ES-I3 (cell line): ENCODE measurements around the gene TINAG.

Experiments used
- H3K36me3 ChIP-seq: 2 replicates; pipeline ENCODE4 v1.6.1; 2013; ENCODE audit warnings: mild to moderate bottlenecking, low read length, control low read depth, moderate library complexity; ENCODE audit not compliant: insufficient read depth
- H3K4me1 ChIP-seq: 2 replicates; pipeline ENCODE4 v1.6.1; 2013; ENCODE audit warnings: mild to moderate bottlenecking, control low read depth, low read length; ENCODE audit not compliant: insufficient read depth
- H3K9ac ChIP-seq: 2 replicates; pipeline ENCODE4 v1.6.1; 2013; ENCODE audit warnings: low read depth, mild to moderate bottlenecking, low read length, moderate library complexity
- H3K9me3 ChIP-seq: 2 replicates; pipeline ENCODE4 v1.6.1; 2013; ENCODE audit warnings: mild to moderate bottlenecking, low read length, moderate library complexity; ENCODE audit not compliant: control insufficient read depth, insufficient read depth

Gene TINAG, protein sequence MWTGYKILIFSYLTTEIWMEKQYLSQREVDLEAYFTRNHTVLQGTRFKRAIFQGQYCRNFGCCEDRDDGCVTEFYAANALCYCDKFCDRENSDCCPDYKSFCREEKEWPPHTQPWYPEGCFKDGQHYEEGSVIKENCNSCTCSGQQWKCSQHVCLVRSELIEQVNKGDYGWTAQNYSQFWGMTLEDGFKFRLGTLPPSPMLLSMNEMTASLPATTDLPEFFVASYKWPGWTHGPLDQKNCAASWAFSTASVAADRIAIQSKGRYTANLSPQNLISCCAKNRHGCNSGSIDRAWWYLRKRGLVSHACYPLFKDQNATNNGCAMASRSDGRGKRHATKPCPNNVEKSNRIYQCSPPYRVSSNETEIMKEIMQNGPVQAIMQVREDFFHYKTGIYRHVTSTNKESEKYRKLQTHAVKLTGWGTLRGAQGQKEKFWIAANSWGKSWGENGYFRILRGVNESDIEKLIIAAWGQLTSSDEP

DNA sequence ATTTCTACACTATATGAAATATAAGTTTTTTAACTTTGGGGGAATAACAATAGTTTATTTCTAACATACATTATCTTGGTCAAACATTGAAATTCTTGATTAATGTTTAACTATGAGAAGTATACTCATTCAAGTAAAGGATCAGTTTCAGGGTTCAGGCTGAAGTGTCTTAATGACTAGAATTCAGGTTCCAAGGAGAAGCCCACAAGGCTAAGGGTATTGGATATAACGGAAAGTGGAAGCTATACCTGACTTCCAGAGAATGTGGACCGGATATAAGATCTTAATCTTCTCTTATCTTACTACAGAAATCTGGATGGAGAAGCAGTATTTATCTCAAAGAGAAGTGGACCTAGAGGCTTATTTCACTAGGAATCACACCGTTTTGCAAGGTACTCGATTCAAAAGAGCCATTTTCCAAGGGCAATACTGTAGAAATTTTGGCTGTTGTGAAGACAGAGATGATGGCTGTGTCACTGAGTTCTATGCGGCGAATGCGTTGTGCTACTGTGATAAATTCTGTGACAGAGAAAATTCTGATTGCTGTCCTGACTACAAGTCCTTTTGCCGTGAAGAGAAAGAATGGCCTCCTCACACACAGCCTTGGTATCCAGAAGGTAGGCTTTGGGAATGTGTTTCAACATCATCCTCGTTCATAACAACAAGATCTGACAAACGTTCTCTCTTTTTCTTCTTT is at the start of gene TINAG:
TINAG (plus strand) TSS at position 153 of the 697 bp plus-strand sequence; CDS start at position 263, 110 bp downstream.
- H3K4me1 ChIP-seq: no peaks in the 10 kb centered on the region
- H3K36me3 ChIP-seq: no peaks in the 10 kb centered on the region
- H3K9ac ChIP-seq: no peak within 1 kb of the TSS
- no peaks in the 10 kb centered on the region for H3K9me3 ChIP-seq

DNA sequence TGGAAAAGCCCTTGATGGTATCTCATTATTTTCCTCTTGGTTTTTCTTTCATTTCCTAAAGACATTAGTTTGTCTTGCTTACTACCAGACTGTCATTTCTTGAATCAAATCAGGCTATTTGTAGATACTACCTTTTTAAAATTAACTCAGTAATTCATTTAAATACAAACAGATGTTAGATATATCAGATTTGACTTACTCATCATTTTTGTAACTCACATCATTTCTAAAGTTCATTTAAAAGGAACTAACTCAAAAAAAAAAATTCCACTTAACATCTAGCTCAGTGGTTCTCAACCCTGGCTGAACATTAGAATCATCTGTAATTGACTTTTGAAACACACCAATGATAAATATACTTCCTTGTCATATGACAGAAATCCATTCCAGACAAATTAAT is 48.2 kb upstream of the TINAG start:
- H3K4me1 ChIP-seq: peaks cover 8% of the 10 kb centered on the region
- H3K9me3 ChIP-seq: no peaks in the 10 kb centered on the region
- no peak overlapping the region for H3K9ac ChIP-seq
- no peaks in the 10 kb centered on the region for H3K36me3 ChIP-seq

DNA sequence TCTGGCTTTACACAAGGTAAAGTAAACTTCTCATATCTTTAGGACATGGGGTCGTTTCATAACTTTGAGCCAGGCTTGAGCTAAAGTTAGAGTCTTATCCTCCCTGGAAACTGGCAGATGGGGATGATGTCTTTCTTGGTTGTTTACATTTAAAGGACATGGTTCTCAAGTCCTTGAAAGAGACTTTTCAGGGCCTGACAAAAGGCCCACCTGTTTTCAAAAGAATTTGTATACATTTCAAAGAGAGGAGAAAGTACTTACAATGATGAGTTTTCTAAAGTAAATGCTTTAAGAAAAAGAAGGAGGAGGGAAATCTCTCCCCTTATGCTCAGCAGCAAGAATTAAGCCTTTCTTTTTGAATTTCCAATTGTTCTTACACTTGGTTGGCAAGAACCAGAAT is 45.7 kb upstream of the TINAG start:
- peaks cover 8% of the 10 kb centered on the region for H3K4me1 ChIP-seq
- H3K9me3 ChIP-seq: no peaks in the 10 kb centered on the region
- H3K36me3 ChIP-seq: no peaks in the 10 kb centered on the region
- no peak overlapping the region for H3K9ac ChIP-seq

DNA sequence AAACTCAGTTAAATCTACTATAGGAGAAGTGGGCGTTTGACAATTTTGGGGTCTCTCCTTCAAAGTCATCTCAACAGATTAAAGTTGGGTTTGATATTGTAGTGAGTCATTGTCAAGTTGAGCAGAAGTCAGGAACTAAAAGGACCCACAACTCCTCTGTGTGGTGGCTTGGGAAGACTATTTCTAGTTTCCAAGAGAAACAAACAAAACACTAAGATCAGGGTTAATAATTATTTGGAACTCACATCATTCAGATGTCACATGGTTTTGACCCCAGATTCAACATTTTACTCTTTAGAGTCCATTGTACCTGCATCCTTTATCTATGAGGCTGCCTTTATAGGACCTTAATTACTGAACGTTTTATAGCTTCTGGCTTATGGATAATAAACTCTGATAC is 45.3 kb upstream of the TINAG start:
- no peaks in the 10 kb centered on the region for H3K9me3 ChIP-seq
- peaks cover 8% of the 10 kb centered on the region for H3K4me1 ChIP-seq
- no peaks in the 10 kb centered on the region for H3K36me3 ChIP-seq
- no peak overlapping the region for H3K9ac ChIP-seq

DNA sequence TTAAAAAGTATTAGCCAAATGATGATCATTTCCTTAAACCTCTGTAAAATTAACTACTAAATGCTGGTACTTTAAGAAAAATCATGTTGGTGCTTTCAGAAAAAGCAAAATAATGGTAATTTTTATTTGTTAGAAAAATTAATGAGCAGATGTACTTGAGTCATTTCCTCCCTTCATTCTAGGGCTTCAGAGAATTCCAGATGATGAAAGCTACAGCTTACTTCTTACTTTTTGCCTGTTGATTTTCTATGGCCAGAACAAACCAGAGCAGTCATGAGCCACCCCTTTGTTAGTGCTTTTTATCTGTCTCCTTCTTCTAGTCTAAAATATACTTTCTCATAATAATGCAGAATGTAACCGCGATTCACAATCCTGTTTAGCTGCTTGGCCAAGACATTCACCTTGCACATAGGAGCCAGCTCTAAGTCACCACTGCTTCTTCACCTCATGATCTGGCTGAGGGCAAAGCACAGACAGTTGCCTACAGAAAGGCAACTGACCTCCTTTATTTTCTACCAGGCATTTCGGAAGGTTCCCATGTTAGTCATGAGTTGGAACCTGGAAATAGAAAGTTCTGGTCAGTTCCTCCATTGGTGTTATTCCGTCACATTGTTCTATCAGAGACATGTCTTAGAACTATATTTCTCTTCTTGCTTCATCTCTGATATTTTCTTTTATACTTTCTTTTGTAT is 43.5 kb upstream of the TINAG start:
- Histone ChIP-seq H3K9ac (no peak overlapping the region), H3K4me1 (peaks cover 8% of the 10 kb centered on the region), H3K9me3 (no peaks in the 10 kb centered on the region), H3K36me3 (no peaks in the 10 kb centered on the region)

DNA sequence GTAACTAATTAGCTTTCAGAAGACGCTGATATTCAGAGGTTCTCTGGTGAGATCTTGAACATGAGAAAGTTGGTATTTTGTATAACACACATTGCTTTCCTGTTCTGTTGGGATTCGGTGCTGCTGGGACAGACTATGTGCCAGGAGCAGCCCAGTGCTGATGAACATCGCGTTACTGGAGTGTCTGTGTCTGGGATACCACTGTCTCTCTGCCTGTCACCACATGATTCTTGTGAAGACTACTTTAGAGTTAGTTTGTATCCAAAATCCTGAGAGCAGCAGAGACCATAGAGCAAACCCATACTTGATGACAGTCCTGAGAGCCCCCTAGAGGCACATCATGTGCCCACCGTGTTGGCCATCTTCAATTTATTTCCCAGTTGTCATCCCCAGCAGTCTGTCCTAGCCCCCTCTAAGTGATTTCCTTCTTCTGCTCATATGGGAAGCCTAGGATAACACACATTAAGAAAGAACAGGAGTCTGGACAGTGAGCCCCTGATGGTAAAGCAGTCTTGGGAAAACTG is 41.8 kb upstream of the TINAG start:
- H3K9me3 ChIP-seq: no peaks in the 10 kb centered on the region
- H3K9ac ChIP-seq: no peak overlapping the region
- peaks cover 8% of the 10 kb centered on the region for H3K4me1 ChIP-seq
- H3K36me3 ChIP-seq: no peaks in the 10 kb centered on the region

DNA sequence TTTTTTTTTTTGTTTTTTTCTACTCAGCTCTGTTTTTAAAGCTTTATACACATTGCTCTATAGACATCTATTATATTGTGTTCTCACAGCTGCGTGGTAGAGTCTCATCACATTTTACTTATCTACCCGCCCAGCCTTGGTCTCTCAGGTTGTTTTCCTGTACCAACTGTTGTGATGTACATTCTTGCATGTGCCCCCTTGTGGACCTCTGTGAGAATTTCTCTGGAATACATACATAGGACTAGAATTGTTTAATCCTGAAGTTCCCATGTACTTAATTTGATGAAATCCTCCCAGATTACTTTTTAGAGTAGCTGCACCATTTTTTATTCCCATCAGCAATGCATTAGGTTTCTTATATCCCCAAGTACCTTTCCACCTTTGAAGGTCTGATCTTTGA is 40.4 kb upstream of the TINAG start:
- H3K9me3 ChIP-seq: no peaks in the 10 kb centered on the region

DNA sequence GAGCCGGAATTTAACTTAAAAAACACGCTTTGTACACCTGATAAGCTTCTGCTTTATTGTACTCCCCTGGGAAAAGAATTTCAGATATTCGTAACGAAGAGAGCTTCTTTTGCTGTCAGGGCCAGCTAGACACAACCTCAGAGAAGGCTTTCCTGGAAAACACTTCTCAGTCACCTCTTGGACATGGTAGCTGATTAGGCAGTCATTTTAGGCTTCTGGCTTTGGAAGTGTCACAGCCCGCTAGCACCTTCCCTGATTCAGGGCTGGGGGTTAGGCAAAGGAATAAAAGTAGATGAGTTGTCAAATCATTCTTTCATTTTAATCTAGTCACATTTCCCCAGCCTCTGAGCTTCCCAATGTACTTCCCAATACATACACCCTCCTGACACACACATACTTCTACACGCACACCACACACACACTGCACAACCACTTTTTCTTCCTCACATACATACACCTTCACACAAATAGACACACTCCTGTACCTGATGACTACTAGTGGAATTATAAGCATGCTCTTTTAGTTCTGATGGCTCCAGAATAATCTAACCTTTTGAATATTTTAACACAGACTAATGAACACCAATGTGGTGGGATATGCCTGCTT is 34.9 kb upstream of the TINAG start:
- Histone ChIP-seq H3K9ac (no peak overlapping the region), H3K9me3 (no peaks in the 10 kb centered on the region), H3K36me3 (no peaks in the 10 kb centered on the region), H3K4me1 (no peaks in the 10 kb centered on the region)

More for the DNA sequence above, 40.4 kb upstream of the TINAG start:
- Histone ChIP-seq H3K36me3 (no peaks in the 10 kb centered on the region), H3K9ac (no peak overlapping the region), H3K4me1 (peaks cover 8% of the 10 kb centered on the region)

DNA sequence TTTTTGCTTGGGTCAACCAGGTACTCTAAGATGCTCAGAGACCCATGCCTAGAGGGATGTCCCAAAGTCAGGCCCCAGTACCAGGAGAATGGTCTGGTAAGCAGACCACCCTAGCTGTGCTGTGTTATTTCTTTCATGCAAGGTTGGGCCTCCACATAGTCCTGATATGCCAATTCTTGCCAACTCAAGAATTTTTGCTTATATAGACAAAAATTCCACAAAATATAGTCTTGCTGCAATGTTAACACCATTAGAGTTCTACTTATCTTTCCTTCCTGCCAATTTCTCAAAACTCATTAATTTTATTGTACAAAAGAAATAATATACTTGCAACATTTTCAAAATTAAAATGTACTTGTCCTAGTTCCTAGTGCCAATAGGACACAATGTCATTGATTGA is 33.9 kb upstream of the TINAG start:
- no peaks in the 10 kb centered on the region for H3K4me1 ChIP-seq
- no peak overlapping the region for H3K9ac ChIP-seq
- H3K36me3 ChIP-seq: no peaks in the 10 kb centered on the region
- no peaks in the 10 kb centered on the region for H3K9me3 ChIP-seq

DNA sequence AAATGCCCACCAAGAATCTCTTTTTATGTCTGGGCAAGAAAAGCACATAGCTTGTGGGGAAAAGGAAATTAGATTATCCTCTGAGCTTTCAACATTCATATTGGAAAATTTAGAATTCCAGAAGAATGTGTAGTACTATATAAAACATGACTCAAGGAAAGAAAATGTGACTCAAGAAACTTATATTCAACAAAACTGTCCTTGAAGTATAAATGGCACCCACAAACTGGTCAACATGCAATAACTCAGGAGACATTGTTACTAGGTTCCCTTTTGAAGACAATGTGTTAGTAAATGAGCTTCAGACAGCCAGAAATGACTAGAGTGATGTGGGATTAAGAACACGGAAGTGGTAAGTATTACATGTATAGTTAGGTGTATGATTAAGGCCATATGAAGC is 26.1 kb upstream of the TINAG start:
- Histone ChIP-seq H3K36me3 (no peaks in the 10 kb centered on the region), H3K4me1 (no peaks in the 10 kb centered on the region), H3K9ac (no peak overlapping the region), H3K9me3 (no peaks in the 10 kb centered on the region)

DNA sequence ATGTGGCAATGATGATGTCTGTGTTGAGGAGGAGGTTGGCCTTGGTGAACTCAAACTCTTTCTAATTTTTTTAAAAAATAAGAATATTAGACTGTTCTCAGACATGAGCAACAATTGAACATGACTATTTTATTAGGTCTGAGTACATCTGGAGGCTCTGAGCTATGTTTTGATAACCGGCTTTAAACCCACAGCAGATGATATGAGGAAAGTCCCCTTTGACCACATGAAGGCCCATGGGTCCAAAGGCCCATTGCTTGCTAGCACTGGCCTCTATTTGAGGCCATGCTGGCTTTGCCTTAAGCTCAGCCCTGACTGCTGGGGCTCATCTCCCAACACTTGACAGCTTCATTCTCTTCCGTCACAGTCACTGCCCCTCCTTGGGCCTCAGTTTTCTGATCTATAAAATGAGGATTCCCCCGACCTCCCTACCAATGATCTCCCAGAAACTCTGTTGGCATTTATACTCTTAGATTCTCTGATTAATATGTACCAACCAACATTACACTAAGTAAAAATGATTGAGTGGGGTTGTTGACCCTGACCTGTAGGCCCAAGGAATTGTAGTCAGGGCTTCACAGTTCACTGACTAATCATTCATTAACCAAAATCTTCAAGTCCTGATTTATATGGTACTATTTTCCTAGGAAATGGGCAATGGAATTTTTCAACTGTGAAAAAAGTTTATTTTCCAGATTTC is 23.9 kb upstream of the TINAG start:
- no peaks in the 10 kb centered on the region for H3K9me3 ChIP-seq
- H3K9ac ChIP-seq: no peak overlapping the region
- H3K36me3 ChIP-seq: no peaks in the 10 kb centered on the region
- H3K4me1 ChIP-seq: no peaks in the 10 kb centered on the region

DNA sequence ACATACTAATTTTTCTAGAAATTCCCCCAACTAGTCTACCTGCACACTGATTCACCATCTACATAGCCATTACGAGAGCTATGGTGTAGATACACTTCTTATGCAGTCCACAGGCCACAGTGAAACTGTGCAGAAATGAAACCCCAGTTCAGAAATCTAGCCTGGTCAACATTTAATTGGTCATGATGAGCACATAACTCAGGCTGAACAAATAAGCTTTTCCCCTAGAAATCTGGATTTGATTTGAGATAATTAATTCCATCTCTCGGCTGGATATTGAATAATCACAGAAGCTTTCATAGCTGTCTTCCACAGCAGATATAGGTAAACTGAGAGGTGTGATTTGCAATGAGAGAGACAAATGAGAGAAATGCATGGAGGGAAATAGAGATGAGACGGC is 22.6 kb upstream of the TINAG start:
- H3K4me1 ChIP-seq: no peaks in the 10 kb centered on the region
- H3K36me3 ChIP-seq: no peaks in the 10 kb centered on the region
- H3K9ac ChIP-seq: no peak overlapping the region
- H3K9me3 ChIP-seq: no peaks in the 10 kb centered on the region

DNA sequence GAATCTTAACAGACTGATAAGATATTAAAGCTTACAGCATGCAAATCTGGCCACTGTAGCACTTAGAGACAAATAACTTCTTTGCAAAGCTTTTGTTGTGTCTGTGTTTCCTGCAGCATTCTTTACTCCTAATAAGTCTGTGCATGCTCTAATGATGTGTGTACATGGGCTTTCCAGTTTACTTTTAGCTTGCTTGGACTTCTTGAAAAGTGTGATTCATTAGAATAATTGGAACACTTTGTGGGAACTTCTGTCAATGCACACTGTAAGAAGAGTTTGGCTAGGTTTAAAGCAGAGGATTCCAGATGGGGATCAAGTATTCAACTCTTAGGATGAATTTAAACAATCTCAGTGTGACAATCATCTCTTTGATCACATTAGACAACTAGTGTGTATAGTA is 22.1 kb upstream of the TINAG start:
- Histone ChIP-seq H3K9ac (no peak overlapping the region), H3K36me3 (no peaks in the 10 kb centered on the region), H3K4me1 (peaks cover 2% of the 10 kb centered on the region; the same call in 1 of the 2 replicates), H3K9me3 (no peaks in the 10 kb centered on the region)

DNA sequence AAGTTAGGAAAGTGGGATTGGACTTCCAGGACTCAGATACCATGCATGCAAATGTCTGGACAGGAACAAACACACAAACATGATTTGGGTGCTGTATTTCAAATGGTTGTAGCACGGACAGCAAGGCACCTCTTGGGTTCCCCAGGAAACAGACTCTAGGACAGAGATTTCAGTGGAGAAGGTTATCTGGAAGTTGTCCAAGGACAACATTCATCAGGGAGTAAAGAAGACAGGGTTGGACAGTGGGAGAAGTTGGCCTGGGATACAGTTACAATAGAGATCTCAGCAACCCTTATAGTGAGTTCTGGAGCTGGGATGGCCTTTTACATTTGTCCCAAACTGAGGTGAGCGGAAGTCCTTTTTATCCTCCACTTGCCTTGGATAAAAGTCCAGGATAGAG is 19.8 kb upstream of the TINAG start:
- Histone ChIP-seq H3K9me3 (no peaks in the 10 kb centered on the region), H3K9ac (no peak overlapping the region)

More for the DNA sequence above, 19.8 kb upstream of the TINAG start:
- peaks cover 7% of the 10 kb centered on the region; the same call in 1 of the 2 replicates for H3K4me1 ChIP-seq
- H3K36me3 ChIP-seq: no peaks in the 10 kb centered on the region
